Activated B cell treated with CpG ODN at 0.5 μM for 24 hours (primary cell): ENCODE results near the gene SELENOM. TPM values are rescaled to one million over a fixed set of nuclear protein-coding genes. Genes with fewer than 3 reads are reported as not detected.

Source experiments
- ATAC-seq: fragments of 200-7000 bp; cut with Tn5 transposase; one replicate; pipeline ENCODE4 v1.10.0; 2021; ENCODE audit warnings: low read depth, mild to moderate bottlenecking, moderate library complexity
- CTCF ChIA-PET: fragments of 350-600 bp; sonication (Branson Sonifier 250); formaldehyde crosslinking; loops from one replicate; lab custom pipeline; 2021; ENCODE audit warnings: antibody characterized with exemption; lab: Charles Lee
- POLR2A ChIA-PET: fragments of 350-600 bp; sonication (Branson Sonifier 250); formaldehyde crosslinking; loops from one replicate; lab custom pipeline; 2021; ENCODE audit warnings: antibody characterized with exemption; lab: Charles Lee
- DNase-seq: peaks from one replicate; pipeline ENCODE4 v3.0.0; 2022
- H3K27ac Mint-ChIP-seq: one replicate; pipeline ENCODE4 v1.8.0; 2020; ENCODE audit warnings: mixed read lengths
- H3K27me3 Mint-ChIP-seq: one replicate; pipeline ENCODE4 v1.8.0; 2021; ENCODE audit warnings: mixed read lengths
- H3K36me3 Mint-ChIP-seq: one replicate; pipeline ENCODE4 v1.8.0; 2021; ENCODE audit warnings: low read depth, mixed read lengths
- H3K4me1 Mint-ChIP-seq: one replicate; pipeline ENCODE4 v1.8.0; 2021; ENCODE audit warnings: mixed read lengths
- H3K4me3 Mint-ChIP-seq: one replicate; pipeline ENCODE4 v1.8.0; 2020; ENCODE audit warnings: mild to moderate bottlenecking, mixed read lengths
- H3K9me3 Mint-ChIP-seq: one replicate; pipeline ENCODE4 v1.8.0; 2020; ENCODE audit warnings: mixed read lengths
- CTCF ChIP-seq: fragments of 200-600 bp; IDR thresholded peaks from one replicate; pipeline ENCODE4 v1.8.0; 2022; ENCODE audit warnings: antibody characterized with exemption, mild to moderate bottlenecking
- intact Hi-C: fragments of 100-400 bp; cut with micrococcal nuclease; formaldehyde crosslinking; loops from one replicate; pipeline ENCODE4 v1.15.1; 2024
- total RNA-seq: library from RNA; stranded (reverse); gene quantifications from 2 replicates; pipeline ENCODE4 v1.2.3, GENCODE V29; 2022

Gene SELENOM
- total RNA-seq, 1 donor from 2014 or later = 9.0 TPM

GRCh38 chr22:31127181-31127772 lies 19.9 kb upstream of the SELENOM start:
- POLR2A ChIA-PET = no interaction called here
- H3K36me3 Mint-ChIP-seq = no peaks in the 10 kb centered on the region
- peaks cover 9% of the 10 kb centered on the region for H3K27me3 Mint-ChIP-seq
- no peak for TF ChIP-seq CTCF
- no peak overlapping the region for H3K27ac Mint-ChIP-seq
- intact Hi-C loops = no loop called here
- H3K4me1 Mint-ChIP-seq = peaks cover 4% of the 10 kb centered on the region
- H3K9me3 Mint-ChIP-seq = no peaks in the 10 kb centered on the region
- CTCF ChIA-PET = no interaction called here
- peak overlapping the region; percentile 9 for H3K4me3 Mint-ChIP-seq
- ATAC-seq (peak; percentile 25), DNase-seq (no peak)

GRCh38 chr22:31126869-31127175 lies 19.5 kb upstream of the SELENOM start:
- H3K27me3 Mint-ChIP-seq = peaks cover 9% of the 10 kb centered on the region
- ChIA-PET CTCF (no interaction called here), POLR2A (no interaction called here)
- H3K4me3 Mint-ChIP-seq = no peak overlapping the region
- no peak overlapping the region for H3K27ac Mint-ChIP-seq
- intact Hi-C loops = no loop called here
- no peak for DNase-seq
- no peak for ATAC-seq
- no peaks in the 10 kb centered on the region for H3K36me3 Mint-ChIP-seq
- TF ChIP-seq CTCF = no peak
- H3K9me3 Mint-ChIP-seq = no peaks in the 10 kb centered on the region
- H3K4me1 Mint-ChIP-seq = peaks cover 4% of the 10 kb centered on the region

GRCh38 chr22:31126128-31126868 lies 18.9 kb upstream of the SELENOM start:
- H3K27me3 Mint-ChIP-seq = peaks cover 9% of the 10 kb centered on the region
- DNase-seq (no peak), ATAC-seq (no peak)
- no peak overlapping the region for H3K4me3 Mint-ChIP-seq
- peaks cover 4% of the 10 kb centered on the region for H3K4me1 Mint-ChIP-seq
- ChIA-PET CTCF (no interaction called here), POLR2A (no interaction called here)
- no peaks in the 10 kb centered on the region for H3K9me3 Mint-ChIP-seq
- no peak overlapping the region for H3K27ac Mint-ChIP-seq
- no peak for TF ChIP-seq CTCF
- intact Hi-C loops = no loop called here
- H3K36me3 Mint-ChIP-seq = no peaks in the 10 kb centered on the region

GRCh38 chr22:31125521-31126117 lies 18.3 kb upstream of the SELENOM start:
- TF ChIP-seq CTCF = no peak
- no peaks in the 10 kb centered on the region for H3K9me3 Mint-ChIP-seq
- no peak overlapping the region for H3K4me3 Mint-ChIP-seq
- intact Hi-C loops = no loop called here
- ChIA-PET CTCF (no interaction called here), POLR2A (no interaction called here)
- H3K27me3 Mint-ChIP-seq = peaks cover 9% of the 10 kb centered on the region
- H3K36me3 Mint-ChIP-seq = no peaks in the 10 kb centered on the region
- H3K27ac Mint-ChIP-seq = no peak overlapping the region
- no peak for DNase-seq
- no peak for ATAC-seq
- H3K4me1 Mint-ChIP-seq = peaks cover 4% of the 10 kb centered on the region

GRCh38 chr22:31124811-31125465 lies 17.6 kb upstream of the SELENOM start:
- Mint-ChIP-seq H3K36me3 (no peaks in the 10 kb centered on the region), H3K4me3 (no peak overlapping the region), H3K27ac (no peak overlapping the region), H3K4me1 (peaks cover 4% of the 10 kb centered on the region), H3K27me3 (peaks cover 9% of the 10 kb centered on the region), H3K9me3 (no peaks in the 10 kb centered on the region)
- TF ChIP-seq CTCF = no peak
- DNase-seq (no peak), ATAC-seq (no peak)
- ChIA-PET CTCF (no interaction called here), POLR2A (no interaction called here)
- intact Hi-C loops = no loop called here
